ENCODE measurements around the gene EPB41L2.

EPB41L2 gene

DNA sequence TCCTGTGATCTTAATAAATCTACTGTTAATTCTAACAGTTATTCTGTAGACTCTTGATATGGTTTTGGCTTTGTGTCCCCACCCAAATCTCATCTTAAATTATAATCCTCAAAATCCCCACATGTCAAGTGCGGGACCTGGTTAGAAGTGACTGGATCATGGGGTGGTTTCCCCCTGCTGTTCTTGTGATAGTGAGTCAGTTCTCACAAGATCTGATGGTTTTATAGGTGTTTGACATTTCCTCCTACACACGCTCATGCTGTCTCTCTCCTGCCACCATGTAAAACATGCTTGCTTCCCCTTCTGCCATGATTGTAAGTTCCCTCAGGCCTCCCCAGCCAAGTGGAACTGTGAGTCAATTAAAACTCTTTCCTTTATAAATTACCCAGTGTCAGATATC is 10.5 kb upstream of the EPB41L2 start:
- TF ChIP-seq, protein P1, sequence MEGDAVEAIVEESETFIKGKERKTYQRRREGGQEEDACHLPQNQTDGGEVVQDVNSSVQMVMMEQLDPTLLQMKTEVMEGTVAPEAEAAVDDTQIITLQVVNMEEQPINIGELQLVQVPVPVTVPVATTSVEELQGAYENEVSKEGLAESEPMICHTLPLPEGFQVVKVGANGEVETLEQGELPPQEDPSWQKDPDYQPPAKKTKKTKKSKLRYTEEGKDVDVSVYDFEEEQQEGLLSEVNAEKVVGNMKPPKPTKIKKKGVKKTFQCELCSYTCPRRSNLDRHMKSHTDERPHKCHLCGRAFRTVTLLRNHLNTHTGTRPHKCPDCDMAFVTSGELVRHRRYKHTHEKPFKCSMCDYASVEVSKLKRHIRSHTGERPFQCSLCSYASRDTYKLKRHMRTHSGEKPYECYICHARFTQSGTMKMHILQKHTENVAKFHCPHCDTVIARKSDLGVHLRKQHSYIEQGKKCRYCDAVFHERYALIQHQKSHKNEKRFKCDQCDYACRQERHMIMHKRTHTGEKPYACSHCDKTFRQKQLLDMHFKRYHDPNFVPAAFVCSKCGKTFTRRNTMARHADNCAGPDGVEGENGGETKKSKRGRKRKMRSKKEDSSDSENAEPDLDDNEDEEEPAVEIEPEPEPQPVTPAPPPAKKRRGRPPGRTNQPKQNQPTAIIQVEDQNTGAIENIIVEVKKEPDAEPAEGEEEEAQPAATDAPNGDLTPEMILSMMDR (IDR thresholded peaks at IDR 0.05; ENCODE audit: borderline replicate concordance, control extremely low read depth, extremely low read depth, insufficient read depth, missing control alignments), result no peak
- no peak for DNase-seq (ENCODE audit: low spot score)
- in situ Hi-C loops (cut with MboI; ENCODE audit: low sequenced_read_pairs, unreplicated experiment), result no loop called here

DNA sequence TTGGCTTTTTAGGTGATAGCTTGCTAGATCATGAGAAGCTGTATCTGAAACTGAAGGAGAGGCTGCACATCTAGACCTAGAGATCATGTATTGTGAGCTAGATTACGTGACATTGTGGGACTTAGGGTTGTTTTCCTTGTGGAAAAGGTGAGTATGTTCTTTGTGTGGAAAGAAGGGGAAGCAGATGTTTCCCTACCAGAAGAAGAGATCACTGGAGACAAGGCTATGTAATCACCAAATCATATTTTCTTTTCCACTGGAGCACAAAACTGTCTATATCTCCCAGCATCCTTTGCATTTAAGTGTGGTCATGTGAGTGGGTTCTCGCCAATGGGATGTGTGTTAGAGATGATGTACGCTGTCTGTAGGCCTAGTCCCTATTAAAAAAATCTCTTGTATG is 7.0 kb upstream of the EPB41L2 start:
- in situ Hi-C loops (cut with MboI; ENCODE audit: low sequenced_read_pairs, unreplicated experiment), result no loop called here
- TF ChIP-seq, protein P1 (IDR thresholded peaks at IDR 0.05; ENCODE audit: borderline replicate concordance, control extremely low read depth, extremely low read depth, insufficient read depth, missing control alignments), result no peak
- DNase-seq (ENCODE audit: low spot score), result no peak

DNA sequence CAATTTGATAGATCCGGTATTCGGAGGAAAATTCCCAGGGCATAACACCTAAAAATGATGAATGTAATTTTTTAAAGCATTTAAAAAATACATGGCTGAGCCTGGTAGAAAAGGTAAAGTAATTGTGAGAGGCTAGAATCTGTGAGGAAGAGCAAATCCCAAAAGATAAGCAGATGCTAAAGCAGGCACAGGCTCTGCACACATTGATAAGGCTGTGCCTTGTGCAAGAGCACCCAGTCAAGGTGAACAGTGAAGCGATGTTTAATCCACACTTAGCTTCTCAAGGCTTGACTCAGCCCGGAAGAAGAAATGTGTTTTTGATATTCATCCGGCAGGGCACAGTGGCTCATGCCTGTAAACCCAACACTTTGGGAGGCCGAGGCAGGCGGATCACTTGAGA is 5.1 kb upstream of the EPB41L2 start:
- in situ Hi-C loops (cut with MboI; ENCODE audit: low sequenced_read_pairs, unreplicated experiment), result no loop called here
- TF ChIP-seq, protein P1 (IDR thresholded peaks at IDR 0.05; ENCODE audit: borderline replicate concordance, control extremely low read depth, extremely low read depth, insufficient read depth, missing control alignments), result no peak
- no peak for DNase-seq (ENCODE audit: low spot score)

DNA sequence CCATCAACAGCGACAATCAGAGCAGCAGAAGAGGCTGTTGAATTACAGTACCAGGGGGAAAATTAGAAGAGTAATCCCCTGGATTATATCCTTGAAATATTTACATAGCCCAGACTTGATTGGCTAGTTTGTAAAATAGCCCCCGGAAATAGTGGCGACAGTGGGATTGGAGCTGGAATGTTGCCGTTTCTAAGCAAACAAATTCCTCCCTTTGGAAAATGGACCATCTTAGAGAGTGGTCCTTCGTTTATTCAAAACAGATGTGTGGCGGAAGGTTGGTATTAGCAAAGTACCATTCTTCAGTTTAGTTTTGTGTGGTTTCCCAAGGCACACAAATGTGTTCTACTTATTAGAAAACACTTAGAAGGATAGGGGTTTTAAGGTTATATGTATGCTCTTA is 4.5 kb upstream of the EPB41L2 start:
- TF ChIP-seq, protein P1 (IDR thresholded peaks at IDR 0.05; ENCODE audit: borderline replicate concordance, control extremely low read depth, extremely low read depth, insufficient read depth, missing control alignments), result no peak
- in situ Hi-C loops (cut with MboI; ENCODE audit: low sequenced_read_pairs, unreplicated experiment), result no loop called here
- DNase-seq (ENCODE audit: low spot score), result no peak

DNA sequence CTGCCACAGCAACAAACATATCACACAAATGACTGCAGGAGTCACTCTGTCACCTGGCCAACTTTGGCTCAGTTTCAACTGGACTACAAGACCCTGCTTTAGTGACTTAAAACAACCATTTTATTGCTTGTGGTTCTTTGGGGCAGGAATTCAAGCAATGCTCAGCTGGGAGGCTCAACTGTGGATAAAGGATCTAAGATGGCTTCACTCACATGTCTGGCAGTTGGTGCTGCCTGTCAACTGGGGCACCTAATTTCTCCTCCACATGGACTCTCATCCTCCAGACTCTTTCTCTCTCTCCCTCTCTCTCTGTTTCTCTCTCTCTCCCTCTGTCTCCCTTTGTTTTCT is 2.8 kb upstream of the EPB41L2 start:
- DNase-seq (ENCODE audit: low spot score), result no peak
- in situ Hi-C loops (cut with MboI; ENCODE audit: low sequenced_read_pairs, unreplicated experiment), result no loop called here
- TF ChIP-seq, protein P1 (IDR thresholded peaks at IDR 0.05; ENCODE audit: borderline replicate concordance, control extremely low read depth, extremely low read depth, insufficient read depth, missing control alignments), result no peak

DNA sequence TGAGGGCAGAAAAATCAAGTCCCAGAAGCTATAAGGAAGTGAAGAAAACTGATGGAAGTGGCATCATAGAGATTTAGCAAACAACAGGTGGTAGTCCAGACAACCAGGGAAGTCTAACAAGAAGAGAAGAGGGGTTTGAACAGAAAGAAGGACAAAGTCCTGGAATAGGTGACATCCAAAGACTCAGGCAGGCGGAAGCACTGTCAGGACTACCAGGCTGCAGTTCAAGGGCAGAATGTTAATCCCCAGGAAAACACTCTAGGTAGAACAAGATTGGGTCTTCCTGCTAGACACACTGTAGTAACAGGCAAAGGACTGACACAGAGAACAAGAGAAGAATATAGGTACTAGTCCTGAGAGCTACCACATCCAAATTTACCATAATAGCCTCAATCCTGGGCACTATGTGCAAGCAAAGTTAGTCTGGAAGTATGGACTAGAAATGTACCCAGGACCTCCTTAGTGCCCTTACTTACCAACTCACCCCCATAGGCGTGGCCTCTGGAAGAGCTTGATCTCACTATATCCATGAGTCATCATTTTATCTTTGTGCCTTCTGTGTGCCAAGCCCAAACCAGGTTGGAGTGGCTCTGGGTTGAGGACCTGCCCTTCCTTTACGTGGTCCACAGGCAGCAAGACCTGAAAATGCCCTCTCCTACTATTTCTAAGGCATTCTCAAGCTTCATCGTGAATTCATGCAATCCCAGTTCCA is 2.2 kb upstream of the EPB41L2 start:
- DNase-seq (ENCODE audit: low spot score), result no peak
- in situ Hi-C loops (cut with MboI; ENCODE audit: low sequenced_read_pairs, unreplicated experiment), result no loop called here
- TF ChIP-seq, protein P1 (IDR thresholded peaks at IDR 0.05; ENCODE audit: borderline replicate concordance, control extremely low read depth, extremely low read depth, insufficient read depth, missing control alignments), result no peak

Data from GM13976 (cell line).